K562 (cell line): Measurements from ENCODE around the gene ABCA4. TPM values are rescaled to one million over a fixed set of nuclear protein-coding genes. Genes with fewer than 3 reads are reported as not detected.
"Not testable (repeated sequence)": the region's sequence is repeated elsewhere in the genome, so short reads cannot be mapped to it uniquely, and the experiment has no call there.

Experiments
- ATAC-seq: fragments of 200-7000 bp; cut with Tn5 transposase; 3 replicates; pipeline ENCODE4 v1.9.1; 2020; ENCODE audit warnings: moderate library complexity
- BruUV-seq: library from RNA; stranded (reverse); fragments of 400-500 nt; replicated peaks from 2 replicates; lab custom pipeline; 2021; lab: Mats Ljungman, UMichigan
- CTCF ChIA-PET: fragments of 300-600 bp; formaldehyde crosslinking; extraction: SDS; loops from one replicate; lab custom pipeline; 2021; ENCODE audit warnings: low intra/inter-chr PET ratio; lab: Yijun Ruan, JAX
- POLR2A ChIA-PET: fragments of 300-600, 350-650 bp; sonication (Branson Sonifier 250); formaldehyde crosslinking; extraction: SDS; loops from one replicate; lab custom pipeline; 2021; ENCODE audit warnings: antibody characterized with exemption, inconsistent platforms; lab: Yijun Ruan, JAX
- DNase-seq, 4 experiments: peaks; one replicate each; pipeline versions ENCODE4 v3.0.0 to v3.0.0-alpha.2; 2011 to 2018; ENCODE audit warnings: low spot score in 3 of 4, mixed read lengths in 3 of 4; ENCODE audit errors: extremely low read depth in 1 of 4
- FAIRE-seq: peaks from 2 replicates; lab custom pipeline; 2011; peaks lifted over from hg19 to GRCh38; lab: Jason Lieb, UNC
- H2AFZ ChIP-seq: 2 replicates; pipeline ENCODE4 v1.6.0; 2011; ENCODE audit warnings: low read depth, low read length, control low read depth, inconsistent platforms
- H3K27ac ChIP-seq: fragments of 200-600 bp; 3 replicates; pipeline ENCODE4 v1.8.0; 2011; ENCODE audit warnings: low read depth, mild to moderate bottlenecking, control low read depth, inconsistent platforms, low read length, moderate library complexity, mixed read lengths; ENCODE audit errors: extremely low read depth
- H3K27me3 ChIP-seq, 2 experiments: fragments of 300-600 bp in 1 of 2; 2 replicates in 1 of 2; 3 replicates in 1 of 2; pipeline versions ENCODE4 v1.6.0 to v1.8.0; 2011; ENCODE audit warnings: inconsistent platforms in 2 of 2, low read length in 2 of 2, mild to moderate bottlenecking in 1 of 2, mixed read lengths in 1 of 2, moderate library complexity in 1 of 2; ENCODE audit not compliant: control insufficient read depth in 2 of 2, insufficient read depth in 2 of 2
- H3K36me3 ChIP-seq: fragments of 300-600 bp; 3 replicates; pipeline ENCODE4 v1.8.0; 2011; ENCODE audit warnings: mild to moderate bottlenecking, low read length, inconsistent platforms; ENCODE audit not compliant: control insufficient read depth, insufficient read depth
- H3K4me1 ChIP-seq, 2 experiments: fragments of 200-600 bp in 1 of 2; replicated peaks in 1 of 2; 2 replicates in 1 of 2; 3 replicates in 1 of 2; pipeline versions ENCODE4 v1.5.1 to v1.8.0; 2011; ENCODE audit warnings: inconsistent platforms in 2 of 2, low read length in 2 of 2, mild to moderate bottlenecking in 1 of 2, mixed read lengths in 1 of 2, moderate library complexity in 1 of 2; ENCODE audit not compliant: control insufficient read depth in 2 of 2, insufficient read depth in 2 of 2
- H3K4me2 ChIP-seq: 2 replicates; pipeline ENCODE4 v1.6.1; 2011; ENCODE audit warnings: low read length, control low read depth, inconsistent platforms, mixed read lengths; ENCODE audit not compliant: insufficient read depth
- H3K4me3 ChIP-seq: fragments of 200-600 bp; sonication (generic), shearing (Covaris generic); 2 replicates; pipeline ENCODE4 v1.5.1; 2016; ENCODE audit warnings: control low read depth, inconsistent platforms
- H3K79me2 ChIP-seq: fragments of 200-600 bp; 3 replicates; pipeline ENCODE4 v1.8.0; 2011; ENCODE audit warnings: low read length, inconsistent platforms; ENCODE audit not compliant: control insufficient read depth, insufficient read depth
- H3K9ac ChIP-seq, 2 experiments: 2 replicates each; pipeline versions ENCODE4 v1.6.0 to v1.6.1; 2011; ENCODE audit warnings: low read depth in 2 of 2, low read length in 2 of 2, control low read depth in 1 of 2, inconsistent platforms in 1 of 2, mild to moderate bottlenecking in 1 of 2, mixed read lengths in 1 of 2; ENCODE audit not compliant: insufficient read depth in 1 of 2
- H3K9me1 ChIP-seq: one replicate; pipeline ENCODE4 v1.6.0; 2011; ENCODE audit warnings: inconsistent platforms, mild to moderate bottlenecking, low read length, moderate library complexity; ENCODE audit not compliant: control insufficient read depth, insufficient read depth
- H3K9me3 ChIP-seq: replicated peaks from 2 replicates; pipeline ENCODE4 v1.5.1; 2011; ENCODE audit warnings: low read depth, low read length, inconsistent platforms; ENCODE audit not compliant: control insufficient read depth, insufficient read depth
- H4K20me1 ChIP-seq: replicated peaks from 2 replicates; pipeline ENCODE4 v1.6.1; 2011; ENCODE audit warnings: low read length, inconsistent platforms, mixed read lengths; ENCODE audit not compliant: control insufficient read depth, insufficient read depth
- WGBS: fragments of 100-300 bp; shearing (Covaris generic); methylation state at CpG from one replicate; pipeline ENCODE4 v1.1.6; 2016; ENCODE audit warnings: low coverage, mixed read lengths; ENCODE audit not compliant: insufficient coverage; ENCODE audit errors: missing lambda C conversion rate; 5-methylcytosine and 5-hydroxymethylcytosine counted together
- in situ Hi-C: fragments of 300-500 bp; cut with MboI; formaldehyde crosslinking; loops from 4 replicates; pipeline ENCODE4 v1.15.0; 2018; ENCODE audit warnings: inconsistent platforms, mixed read lengths
- intact Hi-C: fragments of 100-400 bp; cut with micrococcal nuclease; formaldehyde crosslinking; loops from 2 replicates; pipeline ENCODE4 v1.14.2; 2022
- polyA plus RNA-seq, 8 experiments: library from polyadenylated mRNA; depleted of rRNA in 4 of 8; stranded (reverse) in 5 of 8; unstranded in 3 of 8; fragments of >200 nt; fragmentation: Nextera tagmentation in 2 of 8; fragmentation: Illumina TruSeq in 1 of 8; extraction: Ambion mirVana in 2 of 8; extraction: Trizol in 1 of 8; gene quantifications; 2 replicates each; pipeline versions ENCODE4 v1.2.1 to v1.2.3, GENCODE V29; 2011 to 2014; ENCODE audit warnings: inconsistent platforms in 1 of 8, missing spikeins in 1 of 8
- total RNA-seq, 7 experiments: library from RNA; depleted of rRNA in 6 of 7; stranded (reverse); fragments of >200 nt in 6 of 7; fragmentation: Illumina TruSeq in 2 of 7; extraction: Trizol in 2 of 7; gene quantifications; 2 replicates each; pipeline versions ENCODE4 v1.2.1 to v1.2.3, GENCODE V29; 2011 to 2021; ENCODE audit warnings: low replicate concordance in 1 of 7

The ABCA4 gene
- total and polyA plus RNA-seq, 9 of the 15 experiments (the other 6 are each of a cell fraction or from before 2014, with no cell fraction given) = 0.01 to 0.04 TPM; not detected in 7

GRCh38 chr1:94164121-94164520, 43.2 kb upstream of the ABCA4 start:
- H3K36me3 ChIP-seq, DNase-seq, H2AFZ ChIP-seq, in situ Hi-C loops, BruUV-seq, FAIRE-seq, intact Hi-C loops, H3K27me3 ChIP-seq, ATAC-seq, H3K4me1 ChIP-seq, H3K4me2 ChIP-seq, H4K20me1 ChIP-seq, H3K9me1 ChIP-seq, H3K9ac ChIP-seq, H3K79me2 ChIP-seq, H3K9me3 ChIP-seq, CTCF ChIA-PET, H3K27ac ChIP-seq, POLR2A ChIA-PET, H3K4me3 ChIP-seq: not testable (repeated sequence)
- WGBS = 0% methylated on average over 1 of the region's 1 CpG

GRCh38 chr1:94163249-94163648, 42.3 kb upstream of the ABCA4 start:
- H3K27me3 ChIP-seq, CTCF ChIA-PET, in situ Hi-C loops, POLR2A ChIA-PET, DNase-seq, H3K9ac ChIP-seq, ATAC-seq, FAIRE-seq, H3K4me1 ChIP-seq, H3K4me3 ChIP-seq, H3K9me1 ChIP-seq, BruUV-seq, H3K4me2 ChIP-seq, H3K9me3 ChIP-seq, H3K36me3 ChIP-seq, H4K20me1 ChIP-seq, H3K27ac ChIP-seq, H2AFZ ChIP-seq, intact Hi-C loops, H3K79me2 ChIP-seq: not testable (repeated sequence)
- WGBS = 0% methylated on average over 5 of the region's 5 CpGs
